ENCODE measurements around the gene GPR4.
A peak's percentile ranks its signal among the peaks of the same experiment; 100 is the strongest.
"Not testable (repeated sequence)": the region's sequence is repeated elsewhere in the genome, so short reads cannot be mapped to it uniquely, and the experiment has no call there.

The GPR4 gene

DNA sequence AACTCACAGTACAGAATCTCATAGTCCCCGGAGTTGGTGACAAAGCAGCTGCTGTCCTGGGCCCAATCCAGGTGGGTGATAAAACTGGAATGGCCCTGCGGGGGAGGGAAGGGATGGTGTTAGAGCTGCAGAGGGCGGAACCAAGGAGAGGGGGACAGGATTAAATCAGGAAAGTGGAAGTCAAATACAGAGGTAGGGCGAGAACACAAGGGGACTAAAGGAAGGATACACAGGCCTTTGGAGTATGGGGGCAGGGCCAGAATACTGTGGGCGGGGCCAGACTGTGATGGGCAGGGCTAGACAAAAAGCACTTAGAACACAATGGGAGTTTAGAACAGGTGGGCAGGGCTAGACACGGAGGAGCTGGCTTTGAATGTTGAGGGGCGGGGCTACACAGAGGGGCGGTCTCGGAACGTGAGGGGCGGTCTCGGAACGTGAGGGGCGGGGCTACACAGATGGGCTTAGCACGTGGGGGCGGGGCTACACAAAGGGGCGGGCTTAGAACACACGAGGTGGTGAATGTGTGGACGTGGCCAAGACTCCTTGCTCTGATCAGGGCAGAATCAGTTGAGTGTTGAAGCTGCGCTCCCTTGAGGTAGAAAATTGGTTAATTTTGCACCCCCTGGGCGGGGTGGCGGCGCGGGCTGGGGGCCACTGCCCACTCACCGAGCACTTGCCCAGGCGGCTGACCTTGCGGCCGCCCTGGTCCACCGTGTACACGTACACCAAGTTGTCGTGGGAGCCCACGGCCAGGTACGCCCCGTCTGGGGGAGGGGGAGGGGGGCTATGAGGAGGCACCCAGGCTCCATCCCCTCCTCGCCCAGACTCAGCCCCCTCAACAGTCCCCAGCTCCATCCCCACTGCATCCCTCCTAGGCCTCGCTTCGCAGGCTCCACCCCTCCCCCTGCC, 14.0 kb upstream of the GPR4 start:
- FAIRE-seq: peak; percentile 82
- peak; percentile 73 for DNase-seq (ENCODE audit: insufficient read length)
- no peak for TF ChIP-seq POLR2A (IDR thresholded peaks at IDR 0.05; ENCODE audit: low read depth, low read length)
- TF ChIP-seq TAF1 (IDR thresholded peaks at IDR 0.05; ENCODE audit: borderline replicate concordance, low read depth, low read length): no peak
- TF ChIP-seq POLR2AphosphoS5 (IDR thresholded peaks at IDR 0.05; ENCODE audit: low read depth, low read length): no peak

DNA sequence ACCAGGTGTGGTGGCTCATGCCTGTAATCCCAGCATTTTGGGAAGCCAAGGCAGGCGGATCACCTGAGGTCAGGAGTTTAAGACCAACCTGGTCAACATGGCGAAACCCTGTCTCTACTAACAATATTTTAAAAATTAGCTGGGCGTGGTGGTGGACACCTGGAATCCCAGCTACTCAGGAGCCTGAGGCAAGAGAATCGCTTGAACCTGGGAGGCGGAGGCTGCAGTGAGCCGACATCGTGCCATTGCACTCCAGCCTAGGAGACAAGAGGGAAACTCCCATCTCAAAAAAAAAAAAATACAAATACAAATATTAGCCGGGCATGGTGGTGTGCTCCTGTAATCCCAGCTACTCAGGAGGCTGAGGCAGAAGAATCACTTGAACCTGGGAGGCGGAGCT, 13.0 kb upstream of the GPR4 start:
- not testable (repeated sequence) for DNase-seq (ENCODE audit: insufficient read length)

DNA sequence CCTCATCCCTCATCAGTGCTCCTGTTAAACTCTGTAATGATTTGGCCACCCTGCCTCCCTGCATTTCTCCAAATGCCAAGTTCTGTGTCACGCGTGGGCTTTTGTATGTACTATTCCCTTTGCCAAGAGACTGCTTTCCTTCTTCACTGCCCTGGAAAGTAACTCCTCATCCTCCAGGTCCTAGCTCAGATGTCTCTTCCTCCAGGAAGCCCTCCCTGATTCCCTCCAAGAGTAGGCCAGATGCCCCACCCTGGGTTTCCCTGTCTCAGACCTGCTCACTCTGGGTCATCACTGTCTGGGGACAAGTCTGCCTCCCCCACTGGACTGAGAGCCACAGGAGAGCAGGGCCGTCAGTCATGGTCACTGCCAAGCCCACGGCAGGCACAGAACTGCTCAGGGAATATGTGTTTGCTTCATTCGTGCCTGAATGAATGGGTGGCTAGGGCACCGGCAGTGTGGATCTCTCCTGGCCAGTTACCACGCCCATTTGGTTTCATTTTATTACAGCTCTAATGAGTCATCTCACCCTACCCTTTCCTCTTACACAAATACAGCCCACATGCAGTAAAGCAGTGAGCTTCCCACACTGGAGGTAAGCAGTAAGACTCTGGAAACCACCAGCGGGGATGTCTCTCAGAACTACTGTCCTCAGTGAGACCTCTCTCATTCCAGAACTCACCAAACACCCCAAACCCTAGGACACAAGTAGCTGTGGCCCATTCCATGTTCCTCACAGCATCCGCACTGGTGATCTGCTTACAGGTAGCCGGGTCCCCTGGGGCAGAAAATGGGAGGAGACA, 12.1 kb upstream of the GPR4 start:
- DNase-seq (ENCODE audit: insufficient read length) (peak; percentile 60), FAIRE-seq (peak; percentile 90)
- no peak for TF ChIP-seq POLR2AphosphoS5 (IDR thresholded peaks at IDR 0.05; ENCODE audit: low read depth, low read length)
- no peak for TF ChIP-seq TAF1 (IDR thresholded peaks at IDR 0.05; ENCODE audit: borderline replicate concordance, low read depth, low read length)
- TF ChIP-seq POLR2A (IDR thresholded peaks at IDR 0.05; ENCODE audit: low read depth, low read length): no peak

More for the DNA sequence above, 13.0 kb upstream of the GPR4 start:
- not testable (repeated sequence) for FAIRE-seq

DNA sequence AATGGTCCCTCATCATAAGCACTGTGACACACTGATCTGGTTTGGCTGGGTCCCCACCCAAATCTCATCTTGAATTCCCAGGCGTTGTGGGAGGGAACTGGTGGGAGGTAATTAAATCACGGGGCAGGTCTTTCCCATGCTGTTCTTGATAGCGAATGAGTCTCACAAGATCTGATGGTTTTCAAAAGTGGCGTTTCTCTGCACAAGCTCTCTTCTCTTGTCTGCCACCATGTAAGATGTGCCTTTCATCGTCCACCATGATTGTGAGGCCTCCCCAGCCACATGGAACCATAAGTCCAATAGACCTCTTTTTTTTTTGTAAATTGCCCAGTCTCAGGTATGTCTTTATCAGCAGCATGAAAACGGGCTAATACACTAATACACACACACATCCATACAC, 6.9 kb upstream of the GPR4 start:
- FAIRE-seq: no peak
- TF ChIP-seq POLR2AphosphoS5 (IDR thresholded peaks at IDR 0.05; ENCODE audit: low read depth, low read length): no peak
- TF ChIP-seq POLR2A (IDR thresholded peaks at IDR 0.05; ENCODE audit: low read depth, low read length): no peak
- no peak for TF ChIP-seq TAF1 (IDR thresholded peaks at IDR 0.05; ENCODE audit: borderline replicate concordance, low read depth, low read length)
- no peak for DNase-seq (ENCODE audit: insufficient read length)

DNA sequence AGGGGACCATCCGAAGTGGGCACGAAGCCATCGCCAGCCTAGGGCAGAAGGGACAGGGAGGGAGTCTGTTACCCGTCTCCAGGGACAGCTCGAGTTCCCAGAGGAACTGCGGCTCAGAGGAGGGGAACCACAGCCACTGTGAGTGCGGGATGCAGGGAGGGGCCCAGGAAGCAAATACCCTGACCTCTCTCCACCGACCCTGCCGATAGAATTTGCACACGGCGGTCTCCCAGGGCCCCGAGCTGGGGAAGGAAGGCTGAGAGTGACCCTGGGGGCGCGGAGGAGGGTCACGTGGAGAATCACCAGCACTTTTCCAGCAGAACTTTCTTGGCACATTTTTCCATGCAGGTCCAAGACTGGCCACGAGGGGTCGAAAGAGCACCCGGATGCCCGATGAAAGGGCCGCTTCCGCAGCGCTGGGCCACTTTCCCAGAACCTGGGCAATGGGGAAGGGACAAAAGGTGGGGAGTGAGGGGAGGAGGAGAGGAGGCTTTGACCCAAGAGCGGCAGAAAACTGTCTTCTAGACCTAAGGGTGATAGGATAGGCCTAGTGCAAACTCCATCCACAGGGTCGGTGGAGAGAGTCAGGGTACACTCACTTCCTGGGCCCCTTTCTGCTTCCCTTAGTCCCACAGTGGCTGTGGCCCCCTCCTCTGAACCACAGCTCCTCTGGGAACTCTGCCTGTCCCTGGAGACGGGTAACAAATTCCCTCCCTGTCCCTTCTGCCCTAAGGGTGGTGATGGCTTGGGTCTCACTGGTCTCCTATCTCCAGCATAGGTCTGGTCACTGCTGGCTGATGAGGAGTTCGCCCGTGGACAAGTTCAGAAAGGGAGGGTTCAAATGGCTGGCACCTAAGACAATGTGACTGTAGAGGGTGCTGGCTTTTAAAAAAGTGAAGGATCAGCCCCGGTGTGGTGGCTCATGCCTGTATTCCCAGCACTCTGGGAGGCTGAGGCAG, 5.3 kb upstream of the GPR4 start:
- TF ChIP-seq POLR2A (IDR thresholded peaks at IDR 0.05; ENCODE audit: low read depth, low read length): peak; percentile 40; the same call in 1 of the 2 replicates
- TF ChIP-seq TAF1 (IDR thresholded peaks at IDR 0.05; ENCODE audit: borderline replicate concordance, low read depth, low read length): 0 out of 2 replicates have a peak, but pooled peaks have one; percentile 26
- TF ChIP-seq POLR2AphosphoS5 (IDR thresholded peaks at IDR 0.05; ENCODE audit: low read depth, low read length): no peak; the same call in 1 of the 2 replicates

DNA sequence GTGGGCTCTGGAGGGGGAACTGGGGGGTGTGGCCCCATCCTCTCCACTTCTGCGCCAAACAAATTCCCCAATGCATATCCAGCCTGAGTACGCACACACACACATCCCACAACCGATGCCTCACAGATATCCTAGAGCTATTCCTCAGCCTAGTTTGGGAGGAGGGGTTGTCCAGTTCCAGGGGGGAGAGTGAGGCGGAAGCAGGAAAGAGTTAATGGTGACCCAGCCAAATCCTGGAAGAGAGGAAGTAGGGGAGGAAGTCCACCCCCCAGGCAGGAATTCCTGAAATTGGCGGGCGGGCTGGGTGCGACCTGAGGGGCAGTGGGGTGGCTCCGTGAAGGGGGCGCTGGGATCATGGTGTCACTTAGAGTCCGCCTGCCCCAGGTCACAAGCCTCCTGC, 897 bp downstream of the GPR4 start:
- TF ChIP-seq POLR2AphosphoS5 (IDR thresholded peaks at IDR 0.05; ENCODE audit: low read depth, low read length): no peak
- no peak for TF ChIP-seq TAF1 (IDR thresholded peaks at IDR 0.05; ENCODE audit: borderline replicate concordance, low read depth, low read length)
- no peak for TF ChIP-seq POLR2A (IDR thresholded peaks at IDR 0.05; ENCODE audit: low read depth, low read length)
- FAIRE-seq (no peak), DNase-seq (ENCODE audit: insufficient read length) (no peak)

More for the DNA sequence above, 5.3 kb upstream of the GPR4 start:
- FAIRE-seq (peak; percentile 17), DNase-seq (ENCODE audit: insufficient read length) (no peak)

DNA sequence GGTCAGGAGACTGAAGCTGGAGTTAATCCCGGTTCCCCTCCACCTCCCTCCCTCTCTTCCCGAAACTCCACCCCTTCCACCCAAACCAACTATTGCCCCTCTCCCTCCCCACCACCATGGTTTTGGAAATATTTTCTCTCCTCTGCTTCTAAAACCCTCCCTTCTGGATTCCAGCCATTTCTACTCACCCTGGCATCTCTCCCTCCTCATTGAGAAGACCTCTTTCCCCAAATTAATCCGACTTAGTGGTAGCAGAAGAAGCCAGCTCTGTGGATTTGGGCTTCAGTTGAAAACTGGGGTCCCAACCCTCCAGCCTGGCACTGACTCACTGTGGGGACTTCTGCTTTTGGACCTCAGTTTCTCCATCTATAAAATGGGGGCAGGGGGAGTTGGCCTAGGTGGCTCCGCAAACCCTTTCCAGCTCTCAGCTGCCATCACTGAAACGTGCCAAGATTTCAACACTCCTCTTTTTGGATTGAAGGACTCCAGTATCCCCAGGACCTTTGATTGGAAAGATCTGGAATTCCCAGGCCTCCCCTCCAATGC, 1.6 kb downstream of the GPR4 start:
- no peak for DNase-seq (ENCODE audit: insufficient read length)
- no peak for FAIRE-seq
- no peak for TF ChIP-seq TAF1 (IDR thresholded peaks at IDR 0.05; ENCODE audit: borderline replicate concordance, low read depth, low read length)
- no peak for TF ChIP-seq POLR2AphosphoS5 (IDR thresholded peaks at IDR 0.05; ENCODE audit: low read depth, low read length)
- no peak for TF ChIP-seq POLR2A (IDR thresholded peaks at IDR 0.05; ENCODE audit: low read depth, low read length)

DNA sequence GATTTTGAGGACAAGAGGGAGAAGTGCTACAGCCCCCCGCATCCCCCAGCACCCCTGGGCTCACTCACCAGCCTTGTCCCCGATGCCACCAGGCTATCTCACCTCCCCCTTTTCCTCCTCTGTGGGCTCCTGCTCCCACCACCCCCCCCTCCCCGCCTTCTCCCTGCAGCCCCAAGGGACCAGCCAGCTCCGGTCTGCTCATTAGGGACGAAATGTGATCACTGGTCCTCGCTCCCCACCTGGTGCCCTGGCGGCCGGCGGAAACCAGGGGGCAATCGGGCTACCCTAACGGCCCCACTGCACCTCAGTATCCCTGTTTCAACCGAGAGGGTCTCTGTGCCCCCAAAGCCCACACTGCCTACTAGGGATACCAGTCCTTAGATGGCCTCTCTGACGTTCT, 2.7 kb downstream of the GPR4 start:
- no peak for TF ChIP-seq POLR2AphosphoS5 (IDR thresholded peaks at IDR 0.05; ENCODE audit: low read depth, low read length)
- no peak for TF ChIP-seq TAF1 (IDR thresholded peaks at IDR 0.05; ENCODE audit: borderline replicate concordance, low read depth, low read length)
- no peak for TF ChIP-seq POLR2A (IDR thresholded peaks at IDR 0.05; ENCODE audit: low read depth, low read length)
- DNase-seq (ENCODE audit: insufficient read length) (no peak), FAIRE-seq (no peak)

GRCh38 chr19:45598267-45599001, 3.6 kb downstream of the GPR4 start:
- FAIRE-seq: no peak
- TF ChIP-seq POLR2A (IDR thresholded peaks at IDR 0.05; ENCODE audit: low read depth, low read length): no peak
- no peak for TF ChIP-seq TAF1 (IDR thresholded peaks at IDR 0.05; ENCODE audit: borderline replicate concordance, low read depth, low read length)
- no peak for TF ChIP-seq POLR2AphosphoS5 (IDR thresholded peaks at IDR 0.05; ENCODE audit: low read depth, low read length)
- no peak for DNase-seq (ENCODE audit: insufficient read length)

All from GM12892 (cell line).